Calu3 (cell line): Measurements from ENCODE around the gene MCTP2. TPM values are rescaled to one million over a fixed set of nuclear protein-coding genes. Genes with fewer than 3 reads are reported as not detected.
A peak's percentile ranks its signal among the peaks of the same experiment; 100 is the strongest.

Experiments used
- BruUV-seq: library from RNA; stranded (reverse); fragments of 400-500 nt; replicated peaks from 2 replicates; lab custom pipeline; 2021; lab: Mats Ljungman, UMichigan
- CTCF ChIA-PET: fragments of 300-600 bp; sonication (Branson Sonifier 250); formaldehyde crosslinking; loops from one replicate; lab custom pipeline; 2022; ENCODE audit warnings: antibody characterized with exemption; lab: Charles Lee
- DNase-seq: peaks from one replicate; pipeline ENCODE4 v3.0.0; 2022
- H3K27ac Mint-ChIP-seq: one replicate; pipeline ENCODE4 v1.8.0; 2022; ENCODE audit warnings: mixed read lengths; ENCODE audit not compliant: unreplicated experiment
- H3K27me3 Mint-ChIP-seq: one replicate; pipeline ENCODE4 v1.8.0; 2022; ENCODE audit warnings: mixed read lengths; ENCODE audit not compliant: unreplicated experiment
- H3K36me3 Mint-ChIP-seq: one replicate; pipeline ENCODE4 v1.8.0; 2022; ENCODE audit warnings: mild to moderate bottlenecking, moderate library complexity, mixed read lengths; ENCODE audit not compliant: insufficient read depth, unreplicated experiment
- H3K4me1 Mint-ChIP-seq: one replicate; pipeline ENCODE4 v1.8.0; 2022; ENCODE audit warnings: mild to moderate bottlenecking, low read depth, mixed read lengths; ENCODE audit not compliant: unreplicated experiment
- H3K4me3 Mint-ChIP-seq: one replicate; pipeline ENCODE4 v1.8.0; 2022; ENCODE audit warnings: mild to moderate bottlenecking, low read depth, moderate library complexity, mixed read lengths; ENCODE audit not compliant: unreplicated experiment
- H3K9me3 Mint-ChIP-seq: one replicate; pipeline ENCODE4 v1.8.0; 2022; ENCODE audit warnings: low read depth, mixed read lengths; ENCODE audit not compliant: unreplicated experiment
- CTCF ChIP-seq: fragments of 200-600 bp; IDR thresholded peaks from one replicate; pipeline ENCODE4 v1.8.0; 2022; ENCODE audit warnings: antibody characterized with exemption; ENCODE audit not compliant: unreplicated experiment
- intact Hi-C: fragments of 100-400 bp; cut with micrococcal nuclease; formaldehyde crosslinking; loops from one replicate; pipeline ENCODE4 v1.10.0; 2022; ENCODE audit not compliant: unreplicated experiment
- total RNA-seq: library from RNA; stranded (reverse); gene quantifications from 2 replicates; pipeline ENCODE4 v1.2.3, GENCODE V29; 2022

The MCTP2 gene
- total RNA-seq, 1 experiment from 2014 or later = 30.1 TPM

- no peak for DNase-seq
- Mint-ChIP-seq H3K36me3 (no peaks in the 10 kb centered on the region), H3K9me3 (no peaks in the 10 kb centered on the region), H3K27me3 (no peaks in the 10 kb centered on the region), H3K4me1 (peaks cover 10% of the 10 kb centered on the region), H3K27ac (peak overlapping the region; percentile 28), H3K4me3 (no peak overlapping the region)
- CTCF ChIA-PET = interaction anchor here (0.6 to 1.1 kb wide), 4 partner anchors 17 to 89 kb away, joined by 3 to 6 read pairs (median 3); partner anchors contain the start of gene MCTP2
- TF ChIP-seq CTCF = no peak
- intact Hi-C loops = loop anchor here (2.0 kb wide), 1 partner anchor 31 kb away; the partner anchor contains the start of gene MCTP2
- BruUV-seq = no TSS peak
Observed at GRCh38 chr15:94199725-94200124, 31.6 kb upstream of the MCTP2 start.

GRCh38 chr15:94203306-94203705 is 28.1 kb upstream of the MCTP2 start:
- Mint-ChIP-seq H3K4me1 (peaks cover 10% of the 10 kb centered on the region), H3K36me3 (no peaks in the 10 kb centered on the region), H3K4me3 (no peak overlapping the region), H3K27ac (no peak overlapping the region), H3K9me3 (no peaks in the 10 kb centered on the region), H3K27me3 (no peaks in the 10 kb centered on the region)
- CTCF ChIA-PET = interaction anchor here (0.5 kb wide), 1 partner anchor 11 kb away, joined by 3 read pairs; no protein-coding TSS in a partner anchor
- no peak for DNase-seq
- no TSS peak for BruUV-seq
- intact Hi-C loops = no loop called here
- TF ChIP-seq CTCF = no peak

- CTCF ChIA-PET = no interaction called here
- BruUV-seq = no TSS peak
- Mint-ChIP-seq H3K9me3 (no peaks in the 10 kb centered on the region), H3K4me3 (no peak overlapping the region), H3K4me1 (no peaks in the 10 kb centered on the region), H3K27me3 (no peaks in the 10 kb centered on the region), H3K36me3 (no peaks in the 10 kb centered on the region), H3K27ac (no peak overlapping the region)
- no peak for TF ChIP-seq CTCF
- intact Hi-C loops = no loop called here
- DNase-seq = no peak
Observed at GRCh38 chr15:94205366-94205765, 26.0 kb upstream of the MCTP2 start.

DNA sequence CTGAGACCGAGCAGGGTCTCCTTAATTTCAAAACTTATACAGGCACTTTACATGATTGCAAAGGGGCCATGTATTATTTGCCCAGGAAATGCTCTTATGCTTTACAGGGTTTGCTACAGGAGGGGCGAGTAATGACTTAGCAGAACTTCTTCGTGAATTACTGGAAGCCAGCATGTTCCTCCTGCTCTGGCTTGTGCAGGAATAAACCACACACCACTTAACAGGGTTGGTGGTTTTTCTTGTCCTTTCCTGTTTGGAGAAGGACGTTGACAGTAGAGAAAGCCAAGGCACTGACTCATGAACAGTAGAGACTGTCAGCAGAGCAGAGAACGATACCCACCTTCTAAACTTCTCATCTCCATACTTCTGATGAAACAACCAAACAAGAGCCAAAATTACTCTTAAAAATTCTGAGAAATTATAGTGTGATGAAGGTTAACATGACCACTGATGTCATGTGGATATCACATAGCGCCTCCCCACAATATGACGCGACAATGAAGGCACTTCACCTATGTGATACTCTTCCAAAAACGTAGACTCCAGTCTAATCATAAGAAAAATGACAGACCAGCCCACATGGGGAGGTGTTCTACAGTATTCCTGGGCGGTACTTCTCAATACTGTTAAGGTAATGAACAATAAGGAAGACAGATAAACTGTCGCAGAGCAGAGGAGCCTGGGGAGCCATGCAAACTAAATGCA is 24.7 kb upstream of the MCTP2 start:
- Mint-ChIP-seq H3K27me3 (peaks cover 1% of the 10 kb centered on the region), H3K27ac (no peak overlapping the region), H3K4me3 (no peak overlapping the region), H3K4me1 (no peaks in the 10 kb centered on the region), H3K36me3 (no peaks in the 10 kb centered on the region), H3K9me3 (no peaks in the 10 kb centered on the region)
- no TSS peak for BruUV-seq
- intact Hi-C loops = no loop called here
- CTCF ChIA-PET = no interaction called here
- DNase-seq = no peak
- no peak for TF ChIP-seq CTCF
